Measurements from ENCODE around the gene DSCAM. TPM values are rescaled to one million over a fixed set of nuclear protein-coding genes. Genes with fewer than 3 reads are reported as not detected.

Gene DSCAM
- total and polyA plus RNA-seq, 10 of the 15 experiments (the other 5 are each of a cell fraction or from before 2014, with no cell fraction given), result not detected

DNA sequence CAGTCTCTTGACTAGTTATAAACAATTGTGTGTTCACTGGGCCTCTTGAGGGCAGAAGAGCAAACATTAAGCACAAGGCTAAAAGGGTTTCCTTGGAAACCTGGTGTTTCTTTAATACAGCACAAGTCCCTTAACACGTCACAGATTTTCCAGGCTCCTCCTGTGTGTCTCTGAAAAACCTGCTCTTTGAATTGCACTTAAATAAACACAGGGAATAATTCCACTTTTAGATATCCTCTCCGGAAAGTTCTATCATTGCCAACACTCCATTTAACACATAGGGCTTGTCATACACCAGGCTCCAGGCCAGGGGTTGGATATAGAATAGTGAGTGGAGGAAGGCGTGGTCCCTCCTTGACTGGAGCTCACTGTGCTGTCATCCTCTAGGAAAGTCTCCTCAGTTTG lies 442.6 kb downstream of the DSCAM start (continued):
- TF ChIP-seq MYC (IDR thresholded peaks at IDR 0.05; ENCODE audit: insufficient read depth, insufficient read length, insufficient replicate concordance, low read length, severe bottlenecking) (no peak), IRF4 (IDR thresholded peaks at IDR 0.05; ENCODE audit: low read depth, low read length) (no peak), ZSCAN29 (IDR thresholded peaks at IDR 0.05) (no peak), SMAD5 (IDR thresholded peaks at IDR 0.05; ENCODE audit: low read depth) (no peak)

GRCh38 chr21:40402884-40403582 lies 443.9 kb downstream of the DSCAM start:
- H3K79me2 ChIP-seq (ENCODE audit: control insufficient read depth, insufficient read depth, low read length), result no peaks in the 10 kb centered on the region
- no peaks in the 10 kb centered on the region for H3K9me3 ChIP-seq (replicated peaks; ENCODE audit: control insufficient read depth, insufficient read depth, low read length)
- H3K4me1 ChIP-seq (ENCODE audit: control insufficient read depth, insufficient read depth, low read length), result no peaks in the 10 kb centered on the region
- ChIA-PET CTCF (no interaction called here), POLR2A (no interaction called here), RAD21 (ENCODE audit: unreplicated experiment) (no interaction called here), SMC1A (ENCODE audit: uncharacterized antibody, unreplicated experiment) (no interaction called here)
- no peak for ATAC-seq
- no peak overlapping the region for H3K27ac ChIP-seq (ENCODE audit: control insufficient read depth, insufficient read depth)
- no peaks in the 10 kb centered on the region for H4K20me1 ChIP-seq (ENCODE audit: control insufficient read depth, insufficient read depth)
- TF ChIP-seq POLR2A (IDR thresholded peaks at IDR 0.05; ENCODE audit: low read depth, low read length) (no peak), YBX1 (IDR thresholded peaks at IDR 0.05) (no peak), RBBP5 (conservative IDR thresholded peaks at IDR 0.05) (no peak), MEF2A (IDR thresholded peaks at IDR 0.05; ENCODE audit: insufficient read depth, low read depth, low read length) (no peak), IKZF1 (conservative IDR thresholded peaks at IDR 0.05) (no peak), ZSCAN29 (IDR thresholded peaks at IDR 0.05) (no peak), NFIC (IDR thresholded peaks at IDR 0.05; ENCODE audit: low read depth, low read length) (no peak), POLR2AphosphoS2 (IDR thresholded peaks at IDR 0.05; ENCODE audit: low read depth, low read length) (no peak), POU2F2 (IDR thresholded peaks at IDR 0.05; ENCODE audit: borderline replicate concordance, low read depth, low read length) (no peak), YY1 (IDR thresholded peaks at IDR 0.05; ENCODE audit: low read depth, low read length) (no peak), TBL1XR1 (IDR thresholded peaks at IDR 0.05; ENCODE audit: low read depth, low read length) (no peak), CEBPB (IDR thresholded peaks at IDR 0.05; ENCODE audit: borderline replicate concordance in 1 of 2, low read depth in 2 of 2, low read length in 2 of 2) (no peak), NKRF (conservative IDR thresholded peaks at IDR 0.05) (no peak), PAX8 (IDR thresholded peaks at IDR 0.05) (no peak)
- TF ChIP-seq, protein P1, sequence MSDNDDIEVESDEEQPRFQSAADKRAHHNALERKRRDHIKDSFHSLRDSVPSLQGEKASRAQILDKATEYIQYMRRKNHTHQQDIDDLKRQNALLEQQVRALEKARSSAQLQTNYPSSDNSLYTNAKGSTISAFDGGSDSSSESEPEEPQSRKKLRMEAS (IDR thresholded peaks at IDR 0.05; ENCODE audit: low read depth, low read length), result no peak
- in situ Hi-C loops (cut with MboI), result no loop called here
- no peaks in the 10 kb centered on the region for H3K36me3 ChIP-seq (ENCODE audit: control insufficient read depth in 2 of 2, insufficient read depth in 2 of 2, low read length in 1 of 2)
- no peaks in the 10 kb centered on the region for H3K27me3 ChIP-seq (replicated peaks in 1 of 2; ENCODE audit: control insufficient read depth in 2 of 2, insufficient read depth in 2 of 2, low read length in 1 of 2)
- no peak for DNase-seq (ENCODE audit: low read depth, low spot score)
- no TSS peak for BruUV-seq (replicated peaks)
- no peak overlapping the region for H3K4me3 ChIP-seq
- no peak overlapping the region for H3K9ac ChIP-seq (ENCODE audit: control insufficient read depth, insufficient read depth, low read length)
- intact Hi-C loops (cut with micrococcal nuclease; ENCODE audit: unreplicated experiment), result no loop called here
- no peak overlapping the region for H3K4me2 ChIP-seq (ENCODE audit: control insufficient read depth, insufficient read depth)
- WGBS (ENCODE audit: insufficient coverage, insufficient replicate concordance, low lambda C conversion rate, missing lambda C conversion rate), result 14% methylated on average over 2 of the region's 2 CpGs
- H2AFZ ChIP-seq (ENCODE audit: control insufficient read depth, low read depth, low read length), result no peak overlapping the region
- no peak for FAIRE-seq

Data from GM12878 (cell line).